HG02973 (cell line): Measurements from ENCODE around the gene OPA3.

Source experiments
- ATAC-seq: cut with Tn5 transposase; IDR thresholded peaks from one replicate; pipeline ENCODE4 v1.9.1; 2021; ENCODE audit warnings: moderate library complexity; ENCODE audit not compliant: unreplicated experiment

Gene OPA3

GRCh38 chr19:45598267-45599001 is 13.8 kb upstream of the OPA3 start:
- ATAC-seq, result no peak

GRCh38 chr19:45597425-45598111 is 13.0 kb upstream of the OPA3 start:
- ATAC-seq, result no peak

GRCh38 chr19:45595814-45596213 is 11.2 kb upstream of the OPA3 start:
- ATAC-seq, result no peak

GRCh38 chr19:45593520-45593919 is 8.9 kb upstream of the OPA3 start:
- ATAC-seq, result no peak

GRCh38 chr19:45592366-45592765 is 7.8 kb upstream of the OPA3 start:
- no peak for ATAC-seq

GRCh38 chr19:45591638-45592005 is 7.0 kb upstream of the OPA3 start:
- no peak for ATAC-seq

GRCh38 chr19:45591004-45591637 is 6.5 kb upstream of the OPA3 start:
- ATAC-seq, result no peak

- ATAC-seq, result no peak
These were observed 5.8 kb upstream of the OPA3 start for GRCh38 chr19:45590300-45591003.

GRCh38 chr19:45589768-45590167 is 5.2 kb upstream of the OPA3 start:
- ATAC-seq, result no peak

GRCh38 chr19:45587873-45588272 is 3.3 kb upstream of the OPA3 start:
- ATAC-seq, result no peak

- ATAC-seq, result no peak
These were observed 566 bp upstream of the OPA3 start for GRCh38 chr19:45585158-45585577.

- no peak for ATAC-seq
These were observed 3.0 kb downstream of the OPA3 start for GRCh38 chr19:45581576-45581975.

- ATAC-seq, result no peak
These were observed 5.7 kb downstream of the OPA3 start for GRCh38 chr19:45578861-45579260.

- no peak for ATAC-seq
These were observed 7.3 kb downstream of the OPA3 start for GRCh38 chr19:45577111-45577905.

GRCh38 chr19:45576682-45577081 is 7.9 kb downstream of the OPA3 start:
- no peak for ATAC-seq

GRCh38 chr19:45575216-45575615 is 9.4 kb downstream of the OPA3 start:
- ATAC-seq, result no peak

- ATAC-seq, result no peak
These were observed 10.1 kb downstream of the OPA3 start for GRCh38 chr19:45574526-45574925.

GRCh38 chr19:45571457-45572220 is 13.0 kb downstream of the OPA3 start:
- no peak for ATAC-seq

GRCh38 chr19:45569619-45570421 is 14.8 kb downstream of the OPA3 start:
- ATAC-seq, result no peak
